Hematopoietic multipotent progenitor cell (in vitro differentiated cells): Measurements from ENCODE around the gene LMOD2. TPM values are rescaled to one million over a fixed set of nuclear protein-coding genes. Genes with fewer than 3 reads are reported as not detected.
"Not testable (repeated sequence)": the region's sequence is repeated elsewhere in the genome, so short reads cannot be mapped to it uniquely, and the experiment has no call there.

Experiments
- DNase-seq, 3 donors: peaks; one replicate each; pipeline ENCODE4 v3.0.0-alpha.2; 2011 to 2015; ENCODE audit warnings: low read depth in 2 of 3, low spot score in 2 of 3
- total RNA-seq: library from RNA; depleted of rRNA; stranded (reverse); fragments of >200 nt; gene quantifications from one replicate; pipeline ENCODE4 v1.2.3, GENCODE V29; 2012

Gene LMOD2
- not detected for total RNA-seq

DNA sequence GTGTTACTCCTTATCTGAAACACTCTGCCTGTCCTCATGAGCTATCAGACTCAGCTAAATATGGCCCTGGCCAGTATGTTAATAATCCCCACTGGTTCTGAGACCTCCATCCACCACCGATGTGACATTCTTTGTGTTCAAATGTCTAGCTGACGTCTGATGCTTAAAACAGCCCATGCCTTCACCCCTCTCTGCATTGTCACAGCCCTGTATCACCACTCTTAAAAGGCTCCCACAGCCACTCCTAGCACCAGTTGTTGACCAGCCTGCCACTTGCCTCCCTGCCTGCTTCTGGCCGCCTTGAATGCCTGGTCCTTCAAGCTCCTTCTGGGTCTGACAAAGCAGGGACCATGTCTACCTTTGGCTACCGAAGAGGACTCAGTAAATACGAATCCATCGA, at the start of gene LMOD2:
LMOD2 (plus strand) TSS at position 253 of the 400 bp plus-strand sequence; CDS start at position 351, 98 bp downstream.
- DNase-seq: no peak

- DNase-seq: no peak
These were observed 48.2 kb upstream of the LMOD2 start for GRCh38 chr7:123607423-123607975.

- DNase-seq: no peak
These were observed 46.4 kb upstream of the LMOD2 start for GRCh38 chr7:123608991-123609882.

DNA sequence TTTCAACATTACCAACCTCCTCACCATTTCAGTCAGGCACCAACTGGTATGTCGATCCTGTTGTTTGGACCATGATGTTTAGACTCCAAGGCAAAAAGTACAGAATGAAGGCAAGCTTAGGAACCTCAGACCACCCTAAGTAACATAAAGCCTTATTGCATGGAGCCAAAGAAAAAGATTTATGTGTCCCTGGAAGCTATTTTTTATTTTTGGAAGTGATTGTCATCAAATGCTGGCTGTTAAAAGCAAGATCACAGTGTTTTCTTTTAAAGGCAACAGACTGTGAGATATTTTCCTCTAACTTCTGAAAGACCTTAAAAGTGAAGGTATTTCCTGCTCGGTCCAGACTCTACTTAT, 45.8 kb upstream of the LMOD2 start:
- no peak for DNase-seq

- no peak for DNase-seq
These were observed 43.6 kb upstream of the LMOD2 start for GRCh38 chr7:123612024-123612423.

GRCh38 chr7:123615344-123615743, 40.3 kb upstream of the LMOD2 start:
- DNase-seq: no peak

DNA sequence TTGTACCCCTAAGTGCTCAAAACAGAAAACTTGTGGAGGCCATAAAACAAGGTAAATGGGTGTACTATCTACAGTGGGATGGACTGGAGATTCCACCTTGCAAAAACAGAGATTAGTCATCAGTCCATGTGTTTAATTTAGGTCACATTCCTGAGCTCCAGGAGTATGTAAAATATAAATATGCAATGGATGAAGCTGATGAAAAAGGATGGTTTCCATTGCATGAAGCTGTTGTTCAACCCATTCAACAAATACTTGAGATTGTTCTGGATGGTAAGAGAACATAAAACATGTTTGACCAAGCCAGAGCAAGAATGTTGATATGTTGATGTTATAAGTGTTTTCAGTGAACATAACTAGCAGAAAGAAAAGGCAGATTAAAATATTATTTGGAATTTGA, 39.4 kb upstream of the LMOD2 start:
- no peak for DNase-seq

DNA sequence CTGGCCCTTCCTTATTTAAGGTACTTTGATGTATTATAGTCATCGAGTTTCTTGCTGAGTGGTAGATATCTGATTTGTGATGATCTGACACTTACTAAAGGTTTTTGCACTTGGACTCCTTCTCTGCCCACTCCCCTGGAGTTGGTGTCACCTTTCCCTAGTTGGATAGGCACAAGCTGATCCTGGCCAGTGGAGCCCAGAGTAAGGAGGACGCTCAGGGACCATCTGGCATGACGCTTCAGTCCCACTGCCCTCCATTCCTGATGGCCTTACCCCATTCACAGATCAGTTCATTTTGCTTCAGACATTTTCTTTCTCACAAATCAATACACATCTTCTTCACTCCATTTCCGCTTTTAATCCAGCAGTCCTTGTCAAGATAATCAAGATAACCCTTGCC, 34.0 kb upstream of the LMOD2 start:
- DNase-seq: no peak

- DNase-seq: no peak
These were observed 32.8 kb upstream of the LMOD2 start for GRCh38 chr7:123622660-123623386.

GRCh38 chr7:123624527-123625183, 31.0 kb upstream of the LMOD2 start:
- peak in 2 of 3 donors; percentile 18 to 54 for DNase-seq

GRCh38 chr7:123625254-123625653, 30.4 kb upstream of the LMOD2 start:
- no peak for DNase-seq

- DNase-seq: no peak
These were observed 27.8 kb upstream of the LMOD2 start for GRCh38 chr7:123627851-123628250.

DNA sequence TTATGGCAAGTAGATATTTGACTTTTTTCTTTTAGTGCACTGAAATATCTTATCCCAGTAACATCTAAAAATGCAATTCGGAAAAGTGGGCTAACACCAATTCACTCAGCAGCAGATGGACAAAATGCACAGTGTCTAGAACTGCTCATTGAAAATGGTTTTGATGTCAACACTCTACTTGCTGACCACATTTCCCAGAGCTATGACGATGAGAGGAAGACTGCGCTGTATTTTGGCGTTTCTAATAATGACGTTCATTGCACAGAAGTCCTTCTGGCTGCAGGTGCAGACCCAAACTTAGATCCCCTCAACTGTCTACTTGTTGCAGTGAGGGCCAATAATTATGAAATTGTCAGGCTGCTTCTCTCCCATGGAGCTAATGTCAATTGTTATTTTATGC, 26.8 kb upstream of the LMOD2 start:
- no peak for DNase-seq

GRCh38 chr7:123629281-123629680, 26.4 kb upstream of the LMOD2 start:
- no peak for DNase-seq

GRCh38 chr7:123632808-123633207, 22.9 kb upstream of the LMOD2 start:
- no peak for DNase-seq

DNA sequence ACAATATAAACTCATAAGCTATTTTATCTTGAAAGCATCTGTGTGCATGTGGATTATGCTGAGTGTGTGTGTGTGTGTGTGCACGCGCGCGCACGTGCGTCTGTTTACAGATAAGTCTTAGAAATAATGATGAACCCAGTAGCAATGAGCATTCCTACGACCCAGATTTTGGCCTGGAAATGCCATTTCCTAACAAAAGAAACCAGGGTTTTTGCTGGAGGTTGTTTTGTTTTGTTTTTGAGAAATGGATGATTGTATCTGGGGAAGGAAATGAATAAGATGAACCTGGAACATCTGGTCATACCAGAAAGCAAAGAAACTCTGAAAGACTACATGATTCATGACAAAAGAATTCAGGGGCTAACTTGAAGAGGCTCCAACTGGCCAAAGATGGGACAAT, 22.1 kb upstream of the LMOD2 start:
- DNase-seq: no peak

DNA sequence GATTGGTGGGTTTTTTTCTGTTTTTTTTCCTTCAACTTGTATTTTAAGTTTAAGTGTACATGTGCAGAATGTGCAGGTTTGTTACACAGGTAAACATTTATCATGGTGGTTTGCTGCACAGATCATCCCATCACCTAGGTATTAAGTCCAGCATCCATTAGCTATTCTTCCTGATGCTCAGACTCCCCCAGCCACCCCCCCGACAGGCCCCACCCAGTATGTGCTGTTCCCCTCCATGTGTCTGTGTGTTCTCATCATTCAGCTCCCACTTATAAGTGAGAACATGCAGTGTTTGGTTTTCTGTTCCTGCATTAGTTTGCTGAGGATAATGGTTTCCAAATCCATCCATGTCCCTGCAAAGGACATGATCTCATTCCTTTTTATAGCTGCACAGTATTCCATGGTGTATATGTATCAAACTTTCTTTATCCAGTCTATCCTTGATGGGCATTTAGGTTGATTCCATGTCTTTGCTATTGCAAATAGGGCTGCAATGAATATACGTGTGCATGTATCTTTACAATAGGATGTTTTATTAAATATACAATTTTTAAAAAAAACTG, 21.6 kb upstream of the LMOD2 start:
- DNase-seq: not testable (repeated sequence)

DNA sequence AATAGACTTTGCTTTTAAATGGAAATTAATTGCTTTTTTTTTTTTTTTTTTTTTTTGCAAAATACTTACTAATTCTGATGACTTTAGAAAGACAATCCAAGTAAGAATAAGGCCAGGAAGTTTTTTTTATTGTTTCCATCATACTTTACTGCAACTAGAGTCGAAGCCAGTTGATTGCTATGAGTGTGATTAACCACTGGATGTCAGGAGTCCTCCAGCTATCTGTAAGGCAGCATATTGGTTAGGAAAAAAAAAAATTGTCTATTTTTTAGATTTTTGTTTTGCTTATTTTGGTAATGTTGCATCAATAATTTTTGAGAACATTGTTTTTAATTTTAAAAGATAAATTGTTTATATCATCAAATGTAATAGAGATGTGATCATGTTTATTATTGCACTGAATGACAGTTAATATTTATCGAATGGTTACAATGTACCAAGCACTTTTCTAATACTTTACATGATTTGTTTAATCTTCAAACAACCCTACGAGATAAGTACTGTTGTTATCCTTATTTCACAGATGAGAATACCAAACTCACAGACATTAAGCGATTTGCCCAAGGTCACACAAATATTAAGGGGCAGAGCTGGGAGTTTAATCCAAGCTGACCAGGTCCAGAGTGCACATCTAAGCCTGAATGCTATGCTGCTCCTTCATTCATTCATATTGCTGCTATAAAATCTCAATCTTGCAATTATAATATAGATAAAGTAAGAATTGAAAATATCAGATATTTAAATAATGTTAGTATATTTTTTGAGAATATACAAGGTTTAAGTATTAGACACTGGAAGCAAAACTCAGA, 19.9 kb upstream of the LMOD2 start:
- peak in 1 of 3 donors; percentile 28 for DNase-seq

DNA sequence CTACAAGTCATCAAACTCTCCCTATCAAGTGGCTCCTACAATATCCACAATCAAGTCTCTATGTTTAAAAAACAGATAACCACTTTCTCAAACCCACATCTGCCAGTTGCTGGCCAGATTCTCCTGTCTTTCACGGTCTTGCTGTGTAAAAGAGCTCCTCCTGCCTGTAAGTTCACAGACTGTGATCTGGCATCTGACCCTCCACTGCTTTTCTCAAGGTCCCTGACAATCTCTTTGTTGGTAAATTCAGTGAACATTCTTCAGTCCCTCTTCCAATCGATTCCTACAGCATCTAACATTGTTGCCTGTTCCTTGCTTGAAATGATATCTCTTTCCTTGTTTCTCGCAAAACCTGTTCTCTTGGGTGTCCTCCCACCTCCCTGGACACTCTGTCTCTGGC, 18.5 kb upstream of the LMOD2 start:
- DNase-seq: no peak

DNA sequence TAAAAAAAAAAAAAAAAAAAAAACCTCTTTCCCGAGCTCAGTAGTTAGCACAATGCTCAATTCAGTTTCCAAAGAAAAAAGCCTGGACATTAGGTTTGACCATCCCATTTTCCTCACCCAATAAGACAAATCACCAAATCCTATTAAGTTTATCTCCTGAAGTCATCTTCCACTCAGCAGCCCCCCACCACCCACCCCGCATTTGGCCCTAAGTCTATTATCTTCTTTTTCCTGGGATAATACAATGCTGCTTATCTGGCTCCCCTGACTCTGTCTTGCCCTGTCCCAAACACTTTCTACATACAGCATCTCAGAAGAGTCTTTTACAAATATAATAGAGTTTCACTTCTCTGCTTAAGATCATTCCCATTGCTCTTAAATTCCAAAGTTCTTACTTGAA, 17.8 kb upstream of the LMOD2 start:
- DNase-seq: no peak
